K562 (cell line): ENCODE measurements around the gene XPR1. TPM values are rescaled to one million over a fixed set of nuclear protein-coding genes. Genes with fewer than 3 reads are reported as not detected.

ENCODE experiments used
- ATF7 ChIP-seq: fragments of 450-650 bp; IDR thresholded peaks from 2 replicates; pipeline ENCODE4 v1.7.1; 2014; ENCODE audit warnings: mild to moderate bottlenecking, moderate library complexity
- MAFF ChIP-seq: IDR thresholded peaks from 2 replicates; pipeline ENCODE4 v1.6.1; 2012; ENCODE audit warnings: low read length, improper control_type of control experiment
- MYNN ChIP-seq, 2 experiments: sonication (generic); formaldehyde crosslinking in 1 of 2; IDR thresholded peaks; 2 replicates each; pipeline versions ENCODE4 v1.5.0 to v1.6.1; 2016 to 2020; ENCODE audit warnings: antibody characterized with exemption in 1 of 2, missing genetic modification reagents in 1 of 2
- REST ChIP-seq, 2 experiments: fragments of 450-650 bp; formaldehyde crosslinking in 1 of 2; IDR thresholded peaks; 2 replicates each; pipeline versions ENCODE4 v1.4.0 to v1.6.1; 2014 to 2020; ENCODE audit warnings: mild to moderate bottlenecking in 2 of 2, borderline replicate concordance in 1 of 2, low read depth in 1 of 2
- TAF15 ChIP-seq: fragments of 200-400 bp; formaldehyde crosslinking; IDR thresholded peaks from 2 replicates; pipeline ENCODE4 v1.6.1; 2017; ENCODE audit warnings: mild to moderate bottlenecking, low read depth, low read length, moderate library complexity
- THRA ChIP-seq: fragments of 450-650 bp; IDR thresholded peaks from 2 replicates; pipeline ENCODE4 v1.6.1; 2017; ENCODE audit warnings: mild to moderate bottlenecking, moderate library complexity
- polyA plus RNA-seq, 8 experiments: library from polyadenylated mRNA; depleted of rRNA in 4 of 8; stranded (reverse) in 5 of 8; unstranded in 3 of 8; fragments of >200 nt; fragmentation: Nextera tagmentation in 2 of 8; fragmentation: Illumina TruSeq in 1 of 8; extraction: Ambion mirVana in 2 of 8; extraction: Trizol in 1 of 8; gene quantifications; 2 replicates each; pipeline versions ENCODE4 v1.2.1 to v1.2.3, GENCODE V29; 2011 to 2014; ENCODE audit warnings: inconsistent platforms in 1 of 8, missing spikeins in 1 of 8
- total RNA-seq, 7 experiments: library from RNA; depleted of rRNA in 6 of 7; stranded (reverse); fragments of >200 nt in 6 of 7; fragmentation: Illumina TruSeq in 2 of 7; extraction: Trizol in 2 of 7; gene quantifications; 2 replicates each; pipeline versions ENCODE4 v1.2.1 to v1.2.3, GENCODE V29; 2011 to 2021; ENCODE audit warnings: low replicate concordance in 1 of 7

XPR1 gene
- total and polyA plus RNA-seq, 9 of the 15 experiments (the other 6 are each of a cell fraction or from before 2014, with no cell fraction given), result 3.0 to 66.2 (median 38.6) TPM

GRCh38 chr1:180603223-180603849 lies 28.5 kb upstream of the XPR1 start (continued):
- TF ChIP-seq REST (IDR thresholded peaks at IDR 0.05; ENCODE audit: borderline replicate concordance) (no peak), REST (CRISPR knock-in tag; IDR thresholded peaks at IDR 0.05; ENCODE audit: low read depth) (no peak), MYNN (IDR thresholded peaks at IDR 0.05) (no peak), MYNN (CRISPR knock-in tag; IDR thresholded peaks at IDR 0.05) (no peak), THRA (no peak), TAF15 (no peak), MAFF (no peak), ATF7 (0 out of 2 replicates have a peak, but pooled peaks have one; percentile 32)
- TF ChIP-seq, all 486 proteins: peak for 51
